Measurements from ENCODE around the gene FN3KRP.

Gene FN3KRP

DNA sequence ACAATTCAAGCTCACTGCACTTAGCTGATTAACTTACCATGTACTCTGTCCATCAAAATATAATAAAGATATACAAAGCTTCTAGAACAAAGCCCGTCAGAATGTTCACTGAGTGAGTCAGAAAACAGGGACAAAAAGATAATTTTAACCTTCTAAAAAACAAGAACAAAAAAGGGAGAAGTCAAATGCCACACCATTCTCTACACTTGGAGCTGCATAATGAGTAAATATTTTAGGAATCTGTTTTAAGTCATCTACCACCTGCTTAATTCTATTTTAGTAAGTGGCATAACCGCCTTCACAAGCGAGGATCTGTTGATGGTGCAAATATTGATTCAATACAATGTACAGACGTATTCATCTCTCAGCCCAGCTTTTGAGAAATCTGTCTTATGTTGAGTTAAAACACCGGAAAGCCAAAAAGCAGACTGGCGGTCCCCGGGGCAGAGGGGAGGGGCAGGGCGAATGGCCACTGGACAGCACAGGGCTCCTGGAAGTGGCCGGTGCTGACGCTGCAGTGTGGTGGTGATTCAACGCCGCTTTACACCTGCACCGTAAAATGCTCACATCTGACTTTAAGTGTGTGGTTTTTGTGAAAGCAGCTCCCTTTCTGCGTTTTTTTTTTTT is 38.1 kb upstream of the FN3KRP start:
- H3K27me3 ChIP-seq (ENCODE audit: low read depth, low read length), result no peaks in the 10 kb centered on the region
- H3K36me3 ChIP-seq (ENCODE audit: control insufficient read depth in 1 of 2, insufficient read depth in 2 of 2, low read length in 2 of 2), result no peaks in the 10 kb centered on the region
- peaks cover 3 to 9% of the 10 kb centered on the region in 2 donors for H3K9me3 ChIP-seq (ENCODE audit: control insufficient read depth in 1 of 2, low read length in 2 of 2)
- H3K4me3 ChIP-seq (ENCODE audit: low read depth in 1 of 2, low read length in 2 of 2), result no peak overlapping the region
- no peaks in the 10 kb centered on the region for H3K4me1 ChIP-seq (ENCODE audit: control insufficient read depth in 1 of 2, insufficient read depth in 2 of 2, low read length in 2 of 2)
- H3K27ac ChIP-seq (ENCODE audit: low read length), result no peak overlapping the region

DNA sequence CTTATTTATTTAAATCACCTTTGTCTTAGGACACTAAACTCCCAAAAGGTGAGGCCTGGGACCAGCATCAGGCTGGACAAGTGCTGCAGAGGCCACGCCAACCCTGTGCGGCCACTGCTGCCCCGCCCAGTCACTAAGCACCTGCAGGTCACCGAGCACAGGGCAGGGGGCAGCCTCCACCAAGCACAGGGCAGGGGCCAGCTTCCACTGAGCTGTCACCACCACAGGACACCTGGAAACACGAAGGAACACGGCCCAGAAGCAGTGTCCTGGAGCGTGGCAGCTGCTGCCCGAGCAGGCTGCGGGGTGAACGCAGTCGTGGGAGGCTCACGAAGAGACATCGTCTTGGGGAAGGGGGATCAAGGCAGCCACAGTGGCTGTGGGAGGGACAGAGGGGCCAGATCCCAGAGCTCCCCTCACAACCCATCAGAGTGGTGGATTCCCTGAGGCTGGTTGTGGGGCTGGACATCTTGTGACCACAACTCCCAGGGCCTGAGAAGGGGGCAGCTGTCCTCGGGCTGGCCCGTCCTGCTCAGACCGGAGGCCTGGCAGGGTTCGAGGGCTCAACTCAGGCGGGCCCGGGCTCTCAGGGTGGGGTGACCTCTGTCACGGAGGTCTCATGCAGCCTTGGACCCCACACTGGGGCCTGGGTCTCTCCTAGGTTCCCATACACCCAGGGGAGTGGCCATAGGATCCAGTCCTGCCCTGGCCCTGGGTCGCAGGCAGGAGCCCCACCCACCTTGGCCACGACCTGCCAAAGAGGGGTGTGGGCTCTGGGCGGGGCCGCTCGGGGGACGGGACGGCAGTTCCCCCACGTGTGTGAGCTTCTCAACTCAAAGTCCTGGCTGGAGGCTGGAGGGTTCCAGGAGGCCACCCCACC is 36.7 kb upstream of the FN3KRP start:
- H3K4me1 ChIP-seq (ENCODE audit: control insufficient read depth in 1 of 2, insufficient read depth in 2 of 2, low read length in 2 of 2), result no peaks in the 10 kb centered on the region
- no peaks in the 10 kb centered on the region for H3K36me3 ChIP-seq (ENCODE audit: control insufficient read depth in 1 of 2, insufficient read depth in 2 of 2, low read length in 2 of 2)
- no peak overlapping the region for H3K27ac ChIP-seq (ENCODE audit: low read length)
- peaks cover 3 to 9% of the 10 kb centered on the region in 2 donors for H3K9me3 ChIP-seq (ENCODE audit: control insufficient read depth in 1 of 2, low read length in 2 of 2)
- H3K27me3 ChIP-seq (ENCODE audit: low read depth, low read length), result no peaks in the 10 kb centered on the region
- no peak overlapping the region for H3K4me3 ChIP-seq (ENCODE audit: low read depth in 1 of 2, low read length in 2 of 2)

DNA sequence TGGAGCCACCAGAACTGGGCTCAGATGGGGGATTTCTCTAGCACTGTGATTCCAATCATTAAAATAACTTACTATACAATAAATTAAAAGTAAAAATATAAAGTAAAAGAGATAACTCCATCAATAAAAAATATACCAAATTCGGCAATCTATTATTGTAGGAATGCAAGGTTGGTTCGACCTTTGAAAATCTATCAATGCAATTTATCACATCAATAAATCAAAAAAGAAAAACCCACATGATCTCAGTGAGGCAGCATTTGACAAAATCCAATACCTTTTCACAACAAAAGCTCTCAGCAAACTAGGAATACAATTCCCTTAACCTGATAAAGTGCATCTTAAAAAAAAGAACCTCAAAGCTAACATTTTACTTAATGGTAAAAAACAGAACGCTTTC is 35.0 kb upstream of the FN3KRP start:
- H3K36me3 ChIP-seq (ENCODE audit: control insufficient read depth in 1 of 2, insufficient read depth in 2 of 2, low read length in 2 of 2), result no peaks in the 10 kb centered on the region
- no peak overlapping the region for H3K4me3 ChIP-seq (ENCODE audit: low read depth in 1 of 2, low read length in 2 of 2)
- H3K27me3 ChIP-seq (ENCODE audit: low read depth, low read length), result no peaks in the 10 kb centered on the region
- no peaks in the 10 kb centered on the region for H3K4me1 ChIP-seq (ENCODE audit: control insufficient read depth in 1 of 2, insufficient read depth in 2 of 2, low read length in 2 of 2)
- peaks cover 3 to 9% of the 10 kb centered on the region in 2 donors for H3K9me3 ChIP-seq (ENCODE audit: control insufficient read depth in 1 of 2, low read length in 2 of 2)
- H3K27ac ChIP-seq (ENCODE audit: low read length), result no peak overlapping the region

DNA sequence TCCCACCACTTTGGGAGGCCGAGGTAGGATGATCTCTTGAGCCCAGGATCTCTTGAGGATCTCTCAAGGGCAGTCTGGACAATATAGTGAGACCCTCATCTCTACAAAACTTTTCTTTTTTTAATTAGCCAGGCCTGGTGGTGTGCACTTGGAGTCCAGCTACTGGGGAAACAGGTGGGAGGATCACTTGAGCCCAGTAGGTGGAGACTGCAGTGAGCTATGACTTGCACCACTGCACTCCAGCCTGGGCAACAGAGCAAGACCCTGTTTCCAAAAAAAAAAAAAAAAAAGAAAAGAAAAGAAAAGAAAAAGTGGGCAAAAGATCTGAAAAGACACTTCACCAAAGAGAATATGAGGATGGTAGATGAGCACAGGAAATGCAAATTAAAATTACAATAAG is 33.0 kb upstream of the FN3KRP start:
- Histone ChIP-seq H3K4me1 (ENCODE audit: control insufficient read depth in 1 of 2, insufficient read depth in 2 of 2, low read length in 2 of 2) (no peaks in the 10 kb centered on the region), H3K27ac (ENCODE audit: low read length) (no peak overlapping the region), H3K36me3 (ENCODE audit: control insufficient read depth in 1 of 2, insufficient read depth in 2 of 2, low read length in 2 of 2) (no peaks in the 10 kb centered on the region), H3K27me3 (ENCODE audit: low read depth, low read length) (no peaks in the 10 kb centered on the region), H3K9me3 (ENCODE audit: control insufficient read depth in 1 of 2, low read length in 2 of 2) (peaks cover 3 to 9% of the 10 kb centered on the region in 2 donors), H3K4me3 (ENCODE audit: low read depth in 1 of 2, low read length in 2 of 2) (no peak overlapping the region)

DNA sequence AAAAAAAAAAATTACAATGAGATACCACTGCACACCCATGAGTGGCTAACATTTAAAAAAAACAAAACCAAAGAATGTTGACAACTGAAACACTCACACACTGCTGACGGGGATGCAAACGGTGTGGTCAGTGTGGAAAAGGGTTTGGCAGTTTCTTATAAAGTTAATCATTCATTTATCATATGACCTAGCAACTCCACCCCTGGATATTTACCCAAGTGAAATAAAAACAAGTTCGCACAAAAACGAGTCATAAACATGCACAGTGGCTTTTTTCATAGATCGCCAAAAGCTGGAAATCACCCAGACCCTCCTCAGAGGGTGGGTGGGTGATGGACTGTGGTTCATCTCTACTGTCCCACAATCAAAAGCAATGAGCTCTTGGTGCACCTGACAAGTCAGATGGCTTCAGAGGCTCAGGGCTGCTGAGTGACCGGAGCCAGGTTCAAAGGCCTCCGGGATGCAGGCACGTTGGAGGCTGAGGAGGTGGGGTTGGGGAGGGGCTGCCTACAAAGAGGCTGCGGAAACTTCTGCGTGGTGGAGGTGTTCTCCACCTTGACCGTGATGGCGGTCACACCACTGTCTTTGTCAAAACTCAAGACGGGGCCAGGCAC is 32.2 kb upstream of the FN3KRP start:
- Histone ChIP-seq H3K27ac (ENCODE audit: low read length) (peak overlapping the region; percentile 80), H3K4me3 (ENCODE audit: low read depth in 1 of 2, low read length in 2 of 2) (no peak overlapping the region), H3K27me3 (ENCODE audit: low read depth, low read length) (no peaks in the 10 kb centered on the region)

DNA sequence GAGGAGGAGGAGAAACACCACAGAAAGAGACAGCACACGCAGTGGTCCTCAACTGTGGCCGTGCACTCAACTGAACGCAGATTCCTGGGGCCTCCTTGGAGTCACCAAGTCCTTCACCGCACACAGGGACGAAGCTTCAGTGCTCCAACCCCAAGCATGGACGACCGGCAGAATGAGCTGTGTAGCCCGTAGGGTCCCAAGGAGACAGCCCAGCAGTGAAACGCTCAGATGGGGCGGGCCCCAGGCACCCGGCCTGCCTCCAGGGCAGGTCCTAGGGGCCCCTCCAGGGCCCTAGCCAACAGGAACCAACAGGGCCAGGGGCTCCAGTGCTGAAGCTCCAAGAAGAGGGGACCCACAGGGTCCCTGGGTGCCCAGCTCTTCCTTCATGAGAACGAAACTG is 31.2 kb upstream of the FN3KRP start:
- Histone ChIP-seq H3K27ac (ENCODE audit: low read length) (no peak overlapping the region), H3K4me1 (ENCODE audit: control insufficient read depth in 1 of 2, insufficient read depth in 2 of 2, low read length in 2 of 2) (no peaks in the 10 kb centered on the region), H3K36me3 (ENCODE audit: control insufficient read depth in 1 of 2, insufficient read depth in 2 of 2, low read length in 2 of 2) (no peaks in the 10 kb centered on the region), H3K27me3 (ENCODE audit: low read depth, low read length) (no peaks in the 10 kb centered on the region), H3K4me3 (ENCODE audit: low read depth in 1 of 2, low read length in 2 of 2) (no peak overlapping the region), H3K9me3 (ENCODE audit: control insufficient read depth in 1 of 2, low read length in 2 of 2) (peaks cover 3 to 9% of the 10 kb centered on the region in 2 donors)

More for the DNA sequence above, 32.2 kb upstream of the FN3KRP start:
- Histone ChIP-seq H3K9me3 (ENCODE audit: control insufficient read depth in 1 of 2, low read length in 2 of 2) (peaks cover 3 to 9% of the 10 kb centered on the region in 2 donors), H3K4me1 (ENCODE audit: control insufficient read depth in 1 of 2, insufficient read depth in 2 of 2, low read length in 2 of 2) (no peaks in the 10 kb centered on the region), H3K36me3 (ENCODE audit: control insufficient read depth in 1 of 2, insufficient read depth in 2 of 2, low read length in 2 of 2) (no peaks in the 10 kb centered on the region)

DNA sequence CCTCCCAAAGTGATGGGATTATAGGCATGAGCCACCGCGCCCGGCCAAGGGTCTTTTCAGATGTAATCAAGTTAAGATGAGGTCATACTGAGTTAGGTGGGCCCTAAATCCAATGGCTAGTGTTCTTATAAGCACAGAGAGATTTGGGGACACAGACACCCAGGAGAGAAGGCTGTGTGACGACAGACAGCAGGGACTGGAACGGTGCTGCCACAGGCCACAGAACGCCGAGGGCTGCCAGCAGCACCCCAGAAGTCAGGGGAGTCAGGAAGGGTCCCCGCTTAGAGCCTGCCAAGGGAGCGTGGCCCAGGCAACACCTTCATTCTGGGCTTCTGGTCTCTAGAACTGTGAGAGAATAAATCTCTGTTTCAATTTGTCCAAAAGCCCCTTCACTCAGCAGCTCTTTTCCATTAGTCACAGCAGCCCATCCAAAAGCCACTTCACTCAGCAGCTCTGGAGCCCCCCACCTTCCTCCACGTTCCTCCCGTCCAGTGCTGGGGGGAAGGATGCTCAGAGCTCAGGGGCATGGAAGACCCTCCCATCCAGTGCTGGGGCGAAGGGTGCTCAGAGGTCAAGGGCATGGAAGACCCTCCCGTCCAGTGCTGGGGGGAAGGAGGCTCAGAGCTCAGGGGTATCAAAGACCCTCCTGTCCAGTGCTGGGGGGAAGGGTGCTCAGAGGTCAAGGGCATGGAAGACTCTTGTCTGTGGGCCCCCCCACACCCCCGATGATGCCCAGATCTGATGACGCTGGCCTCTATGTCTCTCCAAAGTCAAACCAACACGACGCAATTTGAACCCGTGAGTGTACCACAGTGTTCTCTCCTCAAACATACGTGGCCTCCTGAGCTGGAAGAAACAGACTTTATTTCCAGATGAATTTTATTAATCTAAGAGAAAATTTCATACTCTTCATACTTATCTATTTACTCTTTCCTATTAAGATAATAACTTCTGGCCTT is 29.9 kb upstream of the FN3KRP start:
- Histone ChIP-seq H3K4me3 (ENCODE audit: low read depth in 1 of 2, low read length in 2 of 2) (no peak overlapping the region), H3K27ac (ENCODE audit: low read length) (peak overlapping the region; percentile 39), H3K27me3 (ENCODE audit: low read depth, low read length) (no peaks in the 10 kb centered on the region)

DNA sequence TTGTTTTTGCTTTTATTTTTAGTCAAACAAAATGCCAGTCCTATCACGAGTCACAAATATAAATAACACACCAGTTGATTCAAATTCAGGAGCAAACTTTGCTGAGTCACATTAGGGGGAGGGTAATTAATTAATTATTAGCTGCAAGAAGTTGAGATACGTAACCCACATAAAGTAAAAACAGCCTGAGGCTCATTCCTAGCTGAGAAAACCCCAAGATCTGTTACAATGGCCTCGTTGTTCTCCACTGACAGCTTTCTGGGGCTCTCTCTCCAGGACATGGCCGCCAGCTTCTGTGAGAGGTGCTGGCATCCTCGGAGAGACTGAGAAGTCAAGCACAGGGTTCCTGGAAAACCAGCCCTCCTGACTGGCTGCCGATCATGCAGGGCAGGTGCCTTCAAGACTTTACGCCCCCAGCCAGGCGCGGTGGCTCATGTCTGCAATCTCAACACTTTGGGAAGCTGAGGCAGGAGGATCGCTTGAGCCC is 29.1 kb upstream of the FN3KRP start:
- Histone ChIP-seq H3K4me1 (ENCODE audit: control insufficient read depth in 1 of 2, insufficient read depth in 2 of 2, low read length in 2 of 2) (no peaks in the 10 kb centered on the region), H3K27ac (ENCODE audit: low read length) (peak overlapping the region; percentile 39), H3K4me3 (ENCODE audit: low read depth in 1 of 2, low read length in 2 of 2) (no peak overlapping the region), H3K27me3 (ENCODE audit: low read depth, low read length) (no peaks in the 10 kb centered on the region), H3K9me3 (ENCODE audit: control insufficient read depth in 1 of 2, low read length in 2 of 2) (no peaks in the 10 kb centered on the region), H3K36me3 (ENCODE audit: control insufficient read depth in 1 of 2, insufficient read depth in 2 of 2, low read length in 2 of 2) (no peaks in the 10 kb centered on the region)

More for the DNA sequence above, 29.9 kb upstream of the FN3KRP start:
- H3K36me3 ChIP-seq (ENCODE audit: control insufficient read depth in 1 of 2, insufficient read depth in 2 of 2, low read length in 2 of 2), result no peaks in the 10 kb centered on the region
- H3K9me3 ChIP-seq (ENCODE audit: control insufficient read depth in 1 of 2, low read length in 2 of 2), result peaks cover 0 to 6% of the 10 kb centered on the region in 2 donors
- H3K4me1 ChIP-seq (ENCODE audit: control insufficient read depth in 1 of 2, insufficient read depth in 2 of 2, low read length in 2 of 2), result no peaks in the 10 kb centered on the region

DNA sequence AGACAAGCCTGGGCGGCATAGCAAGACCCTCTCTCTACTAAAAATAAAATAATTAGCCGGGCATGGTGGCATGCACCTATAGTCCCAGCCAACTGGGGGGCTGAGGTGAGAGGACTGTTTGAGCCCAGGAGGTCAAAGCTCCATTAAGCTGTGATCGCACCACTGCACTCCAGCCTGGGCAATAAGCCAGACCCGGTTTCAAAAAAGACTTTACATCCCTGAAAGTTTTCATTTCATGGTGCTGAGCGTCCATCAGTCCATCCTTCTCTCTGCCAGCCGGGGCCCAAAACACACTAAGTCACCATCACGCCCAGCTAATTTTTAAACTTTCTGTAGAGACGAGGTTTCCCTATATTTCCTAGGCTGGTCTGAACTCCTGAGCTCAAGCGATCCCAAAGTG is 28.6 kb upstream of the FN3KRP start:
- Histone ChIP-seq H3K27ac (ENCODE audit: low read length) (no peak overlapping the region), H3K27me3 (ENCODE audit: low read depth, low read length) (no peaks in the 10 kb centered on the region), H3K4me1 (ENCODE audit: control insufficient read depth in 1 of 2, insufficient read depth in 2 of 2, low read length in 2 of 2) (no peaks in the 10 kb centered on the region), H3K36me3 (ENCODE audit: control insufficient read depth in 1 of 2, insufficient read depth in 2 of 2, low read length in 2 of 2) (no peaks in the 10 kb centered on the region), H3K4me3 (ENCODE audit: low read depth in 1 of 2, low read length in 2 of 2) (no peak overlapping the region), H3K9me3 (ENCODE audit: control insufficient read depth in 1 of 2, low read length in 2 of 2) (no peaks in the 10 kb centered on the region)

DNA sequence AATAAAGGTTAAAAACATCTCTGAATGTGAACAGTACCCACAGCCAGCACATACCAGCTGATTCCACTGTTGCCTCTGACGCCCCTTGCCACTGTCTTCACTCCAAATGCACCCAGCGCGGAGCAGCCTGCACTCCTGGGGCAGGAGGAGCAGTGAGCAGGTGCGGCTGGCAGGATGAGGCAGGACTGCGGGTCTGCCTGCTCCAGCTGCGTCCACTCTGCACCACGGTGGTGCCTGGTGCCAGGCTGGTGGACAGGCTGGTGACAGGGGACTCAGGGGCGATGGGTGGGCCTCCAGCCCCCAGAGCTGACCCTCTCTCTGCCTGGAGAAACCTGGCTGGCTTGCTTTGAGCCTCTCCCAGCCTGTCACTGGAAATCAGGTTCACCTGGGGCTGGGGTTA is 27.4 kb upstream of the FN3KRP start:
- Histone ChIP-seq H3K27ac (ENCODE audit: low read length) (no peak overlapping the region), H3K4me3 (ENCODE audit: low read depth in 1 of 2, low read length in 2 of 2) (no peak overlapping the region), H3K36me3 (ENCODE audit: control insufficient read depth in 1 of 2, insufficient read depth in 2 of 2, low read length in 2 of 2) (no peaks in the 10 kb centered on the region), H3K9me3 (ENCODE audit: control insufficient read depth in 1 of 2, low read length in 2 of 2) (peaks cover 0 to under 1% of the 10 kb centered on the region in 2 donors), H3K4me1 (ENCODE audit: control insufficient read depth in 1 of 2, insufficient read depth in 2 of 2, low read length in 2 of 2) (no peaks in the 10 kb centered on the region), H3K27me3 (ENCODE audit: low read depth, low read length) (no peaks in the 10 kb centered on the region)

All from muscle layer of duodenum (tissue), 2 donors.